Skeletal muscle tissue (tissue), 4 donors: Measurements from ENCODE around the gene FHOD1. TPM values are rescaled to one million over a fixed set of nuclear protein-coding genes. Genes with fewer than 3 reads are reported as not detected.

ENCODE experiments used
- H3K27ac ChIP-seq: one replicate; pipeline ENCODE4 v1.7.0; 2013; ENCODE audit warnings: mild to moderate bottlenecking, low read depth, low read length, inconsistent platforms
- H3K27me3 ChIP-seq, 3 donors: one replicate each; pipeline ENCODE4 v1.7.0; 2013; ENCODE audit warnings: low read length in 3 of 3; ENCODE audit not compliant: control insufficient read depth in 3 of 3, insufficient read depth in 3 of 3
- H3K36me3 ChIP-seq, 3 donors: one replicate each; pipeline ENCODE4 v1.7.0; 2013; ENCODE audit warnings: low read length in 3 of 3; ENCODE audit not compliant: control insufficient read depth in 3 of 3, insufficient read depth in 3 of 3
- H3K4me1 ChIP-seq, 3 donors: one replicate each; pipeline ENCODE4 v1.7.0; 2013; ENCODE audit warnings: low read length in 3 of 3, mild to moderate bottlenecking in 3 of 3; ENCODE audit not compliant: control insufficient read depth in 3 of 3, insufficient read depth in 3 of 3
- H3K4me3 ChIP-seq, 3 donors: one replicate each; pipeline ENCODE4 v1.7.0; 2013; ENCODE audit warnings: low read length in 3 of 3
- H3K9ac ChIP-seq, 3 donors: one replicate each; pipeline ENCODE4 v1.7.0; 2013; ENCODE audit warnings: low read length in 3 of 3, mild to moderate bottlenecking in 3 of 3, moderate library complexity in 2 of 3, low read depth in 1 of 3
- H3K9me3 ChIP-seq, 3 donors: one replicate each; pipeline ENCODE4 v1.7.0; 2013; ENCODE audit warnings: low read length in 3 of 3; ENCODE audit not compliant: control insufficient read depth in 3 of 3
- total RNA-seq: library from RNA; depleted of rRNA; stranded (reverse); fragments of >200 nt; gene quantifications from one replicate; pipeline ENCODE4 v1.2.3, GENCODE V29; 2014
- donor health status: Osteomylitis.

FHOD1 gene
- total RNA-seq, 1 donor from 2014 or later, result 5.2 TPM

GRCh38 chr16:67210069-67210937, 37.0 kb downstream of the FHOD1 start:
- Histone ChIP-seq H3K36me3 (peaks cover 0 to 8% (median 0%) of the 10 kb centered on the region in 3 donors), H3K9ac (peak overlapping the region in 1 of 3 donors; percentile 54), H3K4me3 (peak overlapping the region in 1 of 3 donors; percentile 22), H3K4me1 (peaks cover 47 to 68% (median 58%) of the 10 kb centered on the region in 3 donors), H3K27ac (no peak overlapping the region), H3K9me3 (no peaks in the 10 kb centered on the region), H3K27me3 (no peaks in the 10 kb centered on the region)

DNA sequence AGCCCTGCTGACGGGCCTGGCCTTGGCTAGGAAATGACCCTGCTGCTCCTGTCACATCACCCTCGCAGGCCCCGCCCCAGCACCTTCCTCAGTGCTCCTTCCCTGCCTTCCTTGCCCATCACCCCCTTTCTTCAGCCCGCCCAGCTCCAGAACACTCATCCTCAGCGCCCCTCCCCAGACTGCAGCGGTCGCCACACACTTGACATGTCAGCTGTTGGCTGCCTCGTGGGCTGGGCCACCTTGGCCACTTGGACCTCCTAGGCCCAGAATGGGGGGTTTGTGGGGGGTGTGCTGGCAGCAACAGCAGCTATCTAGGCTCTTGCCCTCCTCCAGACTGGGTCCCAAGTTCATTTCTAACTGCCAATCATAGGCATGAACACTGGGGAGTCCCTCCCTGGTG, 37.7 kb downstream of the FHOD1 start:
- Histone ChIP-seq H3K36me3 (peaks cover 0 to 8% (median 0%) of the 10 kb centered on the region in 3 donors), H3K27ac (no peak overlapping the region), H3K9me3 (no peaks in the 10 kb centered on the region), H3K27me3 (no peaks in the 10 kb centered on the region), H3K9ac (peak overlapping the region in 1 of 3 donors; percentile 16), H3K4me3 (no peak overlapping the region), H3K4me1 (peaks cover 41 to 62% (median 51%) of the 10 kb centered on the region in 3 donors)

DNA sequence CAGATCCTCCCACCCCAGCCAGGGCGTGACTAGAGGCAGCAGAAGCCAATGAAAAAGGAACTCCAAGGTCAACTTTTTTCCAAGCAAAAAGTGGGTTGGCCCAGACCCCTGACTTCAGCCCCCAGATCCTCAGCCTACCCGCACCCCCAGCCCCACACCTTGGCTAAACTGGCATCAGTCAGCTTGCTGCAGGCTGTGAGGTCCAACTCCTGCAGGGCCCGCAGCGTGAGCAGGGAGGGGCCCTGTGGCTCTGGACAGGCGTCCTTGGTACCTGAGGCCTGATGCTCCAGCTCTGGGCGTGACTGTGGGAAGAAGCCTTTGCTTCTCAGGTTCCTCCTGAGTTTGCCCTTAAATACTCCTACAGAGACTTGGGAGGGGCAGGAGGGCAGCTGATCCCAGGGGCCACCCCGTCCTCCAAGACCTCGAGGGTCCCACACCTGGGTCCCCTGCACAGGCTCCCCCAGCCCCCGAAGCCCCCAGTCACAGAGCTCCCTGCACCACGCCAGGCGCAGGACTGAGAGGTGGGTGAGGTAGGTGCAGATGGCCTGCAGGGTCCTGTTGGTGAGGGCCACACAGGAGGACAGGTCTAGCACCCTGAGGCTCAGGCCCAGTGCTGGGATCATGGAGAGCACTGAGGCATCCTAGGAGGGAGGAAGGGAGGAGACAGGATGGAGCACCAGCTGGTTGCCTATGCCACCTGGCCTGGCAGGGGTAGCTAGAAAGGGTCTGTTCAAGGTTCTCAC, 39.0 kb downstream of the FHOD1 start:
- Histone ChIP-seq H3K27ac (peak overlapping the region; percentile 23), H3K27me3 (no peaks in the 10 kb centered on the region), H3K36me3 (peaks cover 0 to 13% (median 7%) of the 10 kb centered on the region in 3 donors), H3K4me1 (peaks cover 31 to 50% (median 40%) of the 10 kb centered on the region in 3 donors), H3K9me3 (no peaks in the 10 kb centered on the region), H3K9ac (peak overlapping the region in 1 of 3 donors; percentile 54), H3K4me3 (no peak overlapping the region)

DNA sequence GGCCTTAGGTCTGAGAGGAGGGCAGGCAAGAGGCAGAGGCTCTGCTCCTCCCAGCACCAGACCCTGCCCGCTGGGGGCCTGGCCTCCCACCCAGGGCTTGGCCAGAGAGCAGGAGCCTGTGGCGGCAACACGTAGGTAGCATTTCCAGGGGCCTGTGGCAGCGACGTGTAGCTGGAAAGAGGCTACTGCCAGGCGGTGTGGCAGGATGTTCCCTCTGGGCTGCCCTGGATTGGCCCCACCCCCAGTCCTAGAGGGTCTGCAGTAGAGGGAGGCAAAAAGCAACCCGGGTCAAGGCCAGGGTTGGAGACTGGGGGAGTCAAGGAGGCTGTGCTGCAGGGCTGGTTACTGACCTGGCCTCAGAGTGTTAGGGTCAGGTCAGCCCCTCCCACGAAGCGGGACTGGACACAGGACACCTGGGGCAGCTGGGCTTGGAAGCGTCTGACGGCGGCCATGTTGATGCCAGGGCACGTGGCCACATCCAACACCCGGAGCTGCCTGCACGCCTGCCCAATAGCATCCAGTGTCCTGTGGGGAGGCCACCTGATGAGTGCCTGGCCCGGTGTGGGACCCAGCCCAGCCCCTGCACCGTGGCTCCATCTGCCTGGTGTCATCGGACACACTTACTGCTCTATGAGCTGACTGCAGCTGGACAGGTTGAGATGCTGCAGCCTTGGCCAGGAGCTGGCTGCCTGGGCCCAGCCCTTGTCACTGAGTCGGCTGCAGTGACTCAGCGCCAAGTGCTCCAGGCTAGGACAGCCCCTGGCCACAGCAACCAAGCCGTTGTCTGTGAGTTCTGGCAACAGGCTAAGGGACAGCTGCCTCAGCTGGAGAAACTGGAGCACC, 39.8 kb downstream of the FHOD1 start:
- H3K9me3 ChIP-seq, result no peaks in the 10 kb centered on the region
- peaks cover 2 to 13% (median 7%) of the 10 kb centered on the region in 3 donors for H3K36me3 ChIP-seq
- H3K27me3 ChIP-seq, result no peaks in the 10 kb centered on the region
- peak overlapping the region; percentile 23 for H3K27ac ChIP-seq
- peak overlapping the region in 1 of 3 donors; percentile 43 for H3K9ac ChIP-seq
- H3K4me3 ChIP-seq, result peak overlapping the region in 1 of 3 donors; percentile 45
- H3K4me1 ChIP-seq, result peaks cover 28 to 44% (median 35%) of the 10 kb centered on the region in 3 donors

- Histone ChIP-seq H3K4me3 (no peak overlapping the region), H3K9ac (no peak overlapping the region), H3K27ac (no peak overlapping the region), H3K27me3 (no peaks in the 10 kb centered on the region), H3K9me3 (no peaks in the 10 kb centered on the region), H3K4me1 (peaks cover 28 to 44% (median 35%) of the 10 kb centered on the region in 3 donors), H3K36me3 (peaks cover 5 to 13% (median 7%) of the 10 kb centered on the region in 3 donors)
Measured at GRCh38 chr16:67206838-67207248, 40.4 kb downstream of the FHOD1 start.

DNA sequence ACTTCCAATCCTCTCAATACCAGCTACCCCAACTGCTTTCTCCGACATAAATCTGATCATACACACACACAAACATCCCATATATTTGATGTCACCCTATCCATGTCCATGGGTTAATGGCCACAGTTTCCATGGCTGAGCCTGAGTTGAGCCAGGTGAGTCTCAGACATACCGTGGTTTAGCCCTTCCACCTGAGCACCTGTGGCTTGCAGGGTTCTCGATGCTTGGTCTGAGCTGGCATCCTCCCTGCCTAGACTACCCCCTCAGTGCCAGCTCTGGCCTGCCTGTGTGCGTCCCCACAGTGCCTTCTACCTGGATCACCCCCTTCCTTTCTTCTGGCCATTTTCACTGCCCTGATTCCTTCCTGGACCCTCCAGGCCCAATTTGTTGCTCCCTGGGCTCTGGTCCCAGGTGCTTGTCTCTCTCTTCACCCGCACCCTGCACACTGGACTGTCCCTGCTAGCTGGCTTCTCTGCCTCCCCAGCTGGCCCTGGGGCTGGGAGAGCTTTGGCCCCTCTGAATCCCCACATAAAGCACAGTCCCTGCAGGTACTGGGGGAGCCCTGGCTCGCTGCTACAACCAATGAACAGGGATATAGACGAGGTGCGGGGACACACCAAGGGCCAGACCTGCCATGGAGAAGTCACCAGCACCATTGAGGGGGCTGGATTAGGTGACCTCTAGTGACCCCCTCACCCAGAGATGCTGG, 41.0 kb downstream of the FHOD1 start:
- peaks cover 8 to 17% (median 11%) of the 10 kb centered on the region in 3 donors for H3K36me3 ChIP-seq
- H3K27me3 ChIP-seq, result no peaks in the 10 kb centered on the region
- no peaks in the 10 kb centered on the region for H3K9me3 ChIP-seq
- peaks cover 28 to 44% (median 35%) of the 10 kb centered on the region in 3 donors for H3K4me1 ChIP-seq
- H3K4me3 ChIP-seq, result no peak overlapping the region
- peak overlapping the region in 1 of 3 donors; percentile 4 for H3K9ac ChIP-seq
- H3K27ac ChIP-seq, result no peak overlapping the region

DNA sequence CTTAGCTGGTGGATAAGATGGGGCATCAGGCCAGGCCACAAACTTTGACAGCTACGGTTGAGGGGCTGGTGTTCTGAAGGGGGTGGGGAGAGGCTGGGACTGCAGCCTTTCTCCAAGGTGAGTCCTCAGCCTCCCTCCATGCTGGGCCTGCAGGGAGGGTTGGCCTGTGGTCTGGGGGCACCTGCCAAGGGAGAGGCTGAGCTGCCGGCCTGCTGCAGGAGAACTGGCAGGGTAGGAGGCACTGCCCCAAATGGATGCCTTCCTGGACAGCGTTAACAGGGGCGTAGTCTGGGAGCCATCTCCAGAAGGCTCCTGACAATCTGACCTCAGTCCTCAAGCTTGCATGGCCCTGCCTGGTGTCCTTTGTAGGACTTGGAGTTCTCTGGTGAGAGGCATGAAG, 43.2 kb downstream of the FHOD1 start:
- H3K36me3 ChIP-seq, result peaks cover 9 to 14% (median 12%) of the 10 kb centered on the region in 3 donors
- no peak overlapping the region for H3K4me3 ChIP-seq
- peaks cover 13 to 24% (median 19%) of the 10 kb centered on the region in 3 donors for H3K4me1 ChIP-seq
- H3K27ac ChIP-seq, result no peak overlapping the region
- H3K27me3 ChIP-seq, result no peaks in the 10 kb centered on the region
- H3K9ac ChIP-seq, result no peak overlapping the region
- no peaks in the 10 kb centered on the region for H3K9me3 ChIP-seq

DNA sequence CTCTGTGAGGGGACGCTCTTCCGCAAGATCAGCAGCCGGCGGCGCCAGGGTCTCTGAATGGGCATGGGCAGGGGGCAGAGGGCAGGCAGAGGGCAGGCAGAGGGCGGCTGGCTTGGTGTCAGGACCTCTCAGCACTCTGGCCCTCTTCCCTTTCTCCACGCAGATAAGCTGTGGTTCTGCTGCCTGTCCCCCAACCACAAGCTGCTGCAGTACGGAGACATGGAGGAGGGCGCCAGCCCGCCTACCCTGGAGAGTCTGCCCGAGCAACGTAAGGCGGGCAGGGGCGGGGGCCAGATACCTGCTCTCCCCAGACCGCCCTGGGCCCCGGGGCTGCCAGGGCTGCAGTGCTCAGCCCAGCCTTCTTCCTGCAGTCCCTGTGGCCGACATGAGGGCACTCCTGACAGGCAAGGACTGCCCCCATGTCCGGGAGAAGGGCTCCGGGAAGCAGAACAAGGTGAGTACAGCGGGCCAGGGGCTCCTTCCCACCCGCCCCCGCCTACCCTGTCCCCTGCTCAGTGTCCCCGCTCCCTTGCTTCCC, 44.3 kb downstream of the FHOD1 start:
- Histone ChIP-seq H3K4me1 (peaks cover 11 to 19% (median 17%) of the 10 kb centered on the region in 3 donors), H3K36me3 (peaks cover 12 to 18% (median 15%) of the 10 kb centered on the region in 3 donors), H3K27ac (no peak overlapping the region), H3K27me3 (no peaks in the 10 kb centered on the region), H3K9me3 (no peaks in the 10 kb centered on the region), H3K4me3 (no peak overlapping the region), H3K9ac (no peak overlapping the region)

GRCh38 chr16:67202426-67202825, 44.9 kb downstream of the FHOD1 start:
- peaks cover 8 to 19% (median 14%) of the 10 kb centered on the region in 3 donors for H3K4me1 ChIP-seq
- no peaks in the 10 kb centered on the region for H3K9me3 ChIP-seq
- H3K27ac ChIP-seq, result no peak overlapping the region
- peaks cover 18 to 24% (median 21%) of the 10 kb centered on the region in 3 donors for H3K36me3 ChIP-seq
- H3K9ac ChIP-seq, result no peak overlapping the region
- no peaks in the 10 kb centered on the region for H3K27me3 ChIP-seq
- H3K4me3 ChIP-seq, result no peak overlapping the region
